Stimulated activated CD4-positive, alpha-beta T cell treated with anti-CD3 and anti-CD28 coated beads, TNF-alpha, amount 100 ng/mL, for 48 hours (primary cell): ENCODE results near the gene SFMBT2.
A peak's percentile ranks its signal among the peaks of the same experiment; 100 is the strongest.

Experiments
- DNase-seq, 3 donors: peaks; one replicate each; pipeline ENCODE4 v3.0.0-alpha.2; 2020; ENCODE audit warnings: low read depth in 3 of 3

Gene SFMBT2

GRCh38 chr10:7425691-7426090 is 14.9 kb upstream of the SFMBT2 start:
- DNase-seq = no peak

GRCh38 chr10:7424919-7425318 is 14.1 kb upstream of the SFMBT2 start:
- no peak for DNase-seq

DNA sequence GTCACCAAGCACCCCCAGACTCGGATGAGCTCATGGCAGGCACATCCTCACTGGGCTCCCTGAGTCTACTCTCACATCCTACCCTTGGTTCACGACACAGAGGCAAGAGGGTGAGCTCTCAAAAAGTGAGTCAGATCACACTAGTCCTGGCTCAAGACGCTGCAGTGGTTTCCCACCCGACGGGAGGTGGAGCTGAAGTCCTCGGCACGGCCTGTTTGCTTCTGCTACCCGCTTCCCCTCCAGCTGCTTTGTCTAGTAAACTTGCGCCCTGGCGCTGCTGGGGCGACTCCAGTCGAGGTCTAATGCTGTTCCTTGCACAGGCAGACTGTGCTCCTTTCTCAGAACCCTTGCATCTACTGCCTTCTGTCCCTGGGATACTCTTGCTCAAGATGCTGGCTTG is 13.5 kb upstream of the SFMBT2 start:
- peak in 1 of 3 donors; percentile 5 for DNase-seq

- DNase-seq = no peak
Observed at GRCh38 chr10:7423521-7423920, 12.7 kb upstream of the SFMBT2 start.

- DNase-seq = no peak
Observed at GRCh38 chr10:7421526-7421925, 10.7 kb upstream of the SFMBT2 start.

DNA sequence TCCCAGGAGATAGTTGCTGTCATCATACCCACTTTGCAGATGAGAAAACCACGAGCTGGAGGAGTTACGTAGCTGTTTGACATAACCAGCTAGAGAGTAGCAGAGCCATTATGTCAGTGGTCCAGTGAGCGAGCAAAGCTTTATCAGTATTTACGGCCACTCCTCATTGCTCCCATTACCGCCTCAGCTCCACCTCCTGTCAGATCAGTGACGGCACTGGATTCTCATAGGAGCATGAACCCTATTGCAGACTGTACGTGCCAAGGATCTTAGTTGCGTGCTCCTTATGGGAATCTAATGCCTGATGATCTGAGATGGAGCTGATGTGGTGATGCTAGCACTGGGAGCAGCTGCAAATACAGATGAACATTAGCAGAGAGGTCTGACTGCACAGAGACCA is 9.2 kb upstream of the SFMBT2 start:
- no peak for DNase-seq

DNA sequence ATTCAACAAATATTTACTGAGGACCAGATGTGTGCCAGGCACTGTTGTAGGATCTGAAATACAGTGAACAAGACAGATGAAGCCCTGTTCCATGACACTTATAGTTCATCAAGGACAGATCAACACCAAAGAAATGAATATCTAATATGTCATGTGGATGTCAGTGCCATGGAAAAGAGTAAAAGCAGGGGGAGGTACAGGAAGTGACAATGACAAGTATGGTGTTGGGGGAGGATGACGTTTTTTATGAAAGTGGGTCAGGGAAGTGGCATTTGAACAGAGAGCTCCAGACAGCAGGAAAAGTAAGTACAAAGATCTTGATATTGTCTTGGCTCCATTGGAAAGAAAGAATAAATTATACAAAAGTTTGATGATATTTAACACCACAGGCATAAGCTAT is 7.0 kb upstream of the SFMBT2 start:
- no peak for DNase-seq

DNA sequence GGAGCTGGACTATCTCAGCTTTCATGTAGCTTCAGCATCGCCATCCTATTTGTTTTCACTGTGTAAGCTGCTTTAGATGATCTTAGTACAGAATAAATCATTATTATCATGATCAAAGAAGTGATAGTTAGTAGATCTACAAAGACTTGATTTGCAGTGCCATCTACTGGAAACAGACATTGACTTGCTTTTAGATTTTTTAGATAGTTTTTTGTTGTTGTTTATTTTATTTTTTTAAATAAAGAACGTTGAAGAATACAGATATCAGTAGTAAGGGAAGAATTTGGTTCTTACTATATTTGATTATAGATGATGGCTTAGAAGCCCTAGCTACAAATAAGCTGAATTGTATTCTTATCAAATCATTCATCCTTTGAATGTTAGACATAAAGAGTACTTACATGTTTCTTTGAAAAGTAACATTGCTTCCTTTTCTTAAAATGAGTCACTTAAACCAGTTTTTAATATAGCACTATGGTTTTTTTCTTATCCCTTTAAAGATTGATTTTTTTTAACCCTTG is 6.3 kb upstream of the SFMBT2 start:
- DNase-seq = no peak

GRCh38 chr10:7414766-7415165 is 3.9 kb upstream of the SFMBT2 start:
- DNase-seq = no peak

DNA sequence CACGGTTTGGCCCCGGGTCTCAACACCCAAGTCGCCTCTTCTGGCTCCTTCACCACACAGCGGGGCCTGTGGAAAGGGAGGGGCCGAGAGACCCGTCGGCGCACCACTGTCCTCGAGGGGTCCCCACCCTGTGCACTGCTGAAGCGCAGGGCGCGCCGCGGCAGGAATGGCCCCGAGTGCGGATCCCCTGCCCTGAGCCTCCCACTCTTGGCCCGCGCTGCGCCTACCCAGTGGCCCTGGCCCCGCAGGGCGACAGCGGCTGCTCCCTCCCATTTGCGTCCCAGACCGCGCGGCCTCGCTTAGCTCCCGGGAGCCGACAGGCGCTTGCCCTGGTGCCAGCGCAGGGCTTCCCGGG is 2.1 kb upstream of the SFMBT2 start:
- no peak for DNase-seq

GRCh38 chr10:7412237-7412927 is 1.5 kb upstream of the SFMBT2 start:
- DNase-seq = peak in 1 of 3 donors; percentile 37

GRCh38 chr10:7411671-7412128 is 866 bp upstream of the SFMBT2 start:
- peak in 1 of 3 donors; percentile 20 for DNase-seq

GRCh38 chr10:7410301-7410861 is 453 bp downstream of the SFMBT2 start:
- peak in 1 of 3 donors; percentile 49 for DNase-seq

GRCh38 chr10:7409732-7410168 is 1.1 kb downstream of the SFMBT2 start:
- no peak for DNase-seq

DNA sequence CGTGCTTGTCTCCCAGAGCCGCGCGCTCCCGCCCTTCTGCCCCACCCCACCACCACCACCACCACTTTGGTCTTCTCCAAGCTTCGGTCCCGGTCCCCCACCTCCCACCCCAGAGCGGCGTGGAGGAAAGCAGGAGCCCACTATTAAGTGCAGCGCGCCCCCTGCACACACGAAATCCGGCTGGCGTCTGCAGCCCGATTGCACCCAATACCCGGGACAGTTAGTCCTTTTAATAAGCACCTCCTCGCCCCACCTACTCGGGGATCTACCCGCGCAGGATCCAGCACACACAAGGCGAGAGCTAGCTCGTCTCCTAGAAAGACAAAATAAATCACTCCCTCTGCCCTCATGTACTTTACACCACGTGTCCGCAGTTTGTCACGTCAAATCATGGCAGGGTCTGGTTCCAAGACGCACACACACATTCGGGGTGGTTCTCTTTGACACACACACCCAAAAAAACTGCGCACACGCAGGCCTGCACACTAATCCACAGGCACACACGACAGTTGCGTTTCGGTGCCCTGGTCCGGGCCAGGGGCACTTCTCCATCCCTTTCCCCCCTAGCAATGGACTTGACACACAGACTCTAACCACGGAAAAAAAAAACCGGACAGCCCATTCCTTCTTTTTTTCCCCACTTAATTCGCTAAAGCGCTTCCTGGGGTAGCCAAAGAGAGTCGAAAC is 1.6 kb downstream of the SFMBT2 start:
- peak in 2 of 3 donors; percentile 56 for DNase-seq

DNA sequence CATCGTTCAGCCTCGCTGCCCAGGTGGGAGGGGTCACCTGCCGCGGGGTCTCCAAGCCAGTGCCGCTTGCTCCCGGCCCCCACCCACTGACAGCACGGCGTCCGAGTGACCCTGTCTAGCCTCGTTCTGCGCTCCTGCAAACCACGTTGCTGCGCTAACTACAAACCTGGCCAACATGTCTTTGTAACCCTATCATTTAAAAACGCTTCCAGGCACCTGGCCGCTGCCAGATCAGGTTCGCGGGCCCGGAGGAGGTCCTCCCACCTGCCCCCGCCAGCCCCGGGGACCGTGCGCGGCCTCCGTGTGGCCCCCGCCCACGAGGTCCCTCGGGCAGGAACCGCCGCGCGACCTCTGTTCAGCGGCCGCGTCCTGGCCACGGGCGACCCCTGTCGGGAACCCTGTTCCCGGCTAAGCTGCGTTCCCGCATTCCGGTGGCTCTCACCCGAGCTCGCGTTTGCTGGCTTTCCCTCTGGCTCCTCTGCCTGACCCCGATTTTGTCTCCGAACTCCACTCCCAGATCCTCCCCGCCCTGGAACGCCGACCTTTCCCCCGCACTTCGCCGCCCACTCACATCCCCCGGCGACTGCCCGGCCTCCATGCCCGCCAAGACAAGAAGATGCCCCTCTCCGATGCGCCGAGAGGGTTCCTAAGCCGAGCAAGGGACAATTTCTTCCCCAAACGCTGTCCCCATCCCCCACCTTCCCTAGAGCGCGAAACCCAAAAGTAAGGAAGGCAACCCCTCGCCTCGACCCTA is 2.4 kb downstream of the SFMBT2 start:
- peak in 1 of 3 donors; percentile 46 for DNase-seq

- DNase-seq = no peak
Observed at GRCh38 chr10:7407368-7408290, 3.2 kb downstream of the SFMBT2 start.

GRCh38 chr10:7406712-7407333 is 4.0 kb downstream of the SFMBT2 start:
- no peak for DNase-seq

DNA sequence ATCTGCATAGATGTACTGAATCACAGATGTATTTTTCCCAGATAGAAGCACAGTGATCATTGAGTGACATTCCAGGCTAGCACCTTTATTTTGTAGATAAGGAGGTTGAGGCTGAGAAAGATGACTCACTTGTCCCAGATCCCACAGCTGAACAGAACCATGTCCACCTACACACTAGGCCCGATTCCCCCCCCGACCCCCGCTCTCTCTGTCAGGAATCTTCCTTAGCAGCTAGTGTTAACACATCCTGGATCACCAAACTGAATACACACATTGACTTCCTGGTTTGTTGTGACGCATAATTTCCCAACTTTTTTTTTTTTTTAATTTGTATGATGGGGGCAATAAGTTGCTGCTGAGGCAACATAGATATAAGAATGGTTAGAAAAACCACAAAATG is 5.2 kb downstream of the SFMBT2 start:
- no peak for DNase-seq

DNA sequence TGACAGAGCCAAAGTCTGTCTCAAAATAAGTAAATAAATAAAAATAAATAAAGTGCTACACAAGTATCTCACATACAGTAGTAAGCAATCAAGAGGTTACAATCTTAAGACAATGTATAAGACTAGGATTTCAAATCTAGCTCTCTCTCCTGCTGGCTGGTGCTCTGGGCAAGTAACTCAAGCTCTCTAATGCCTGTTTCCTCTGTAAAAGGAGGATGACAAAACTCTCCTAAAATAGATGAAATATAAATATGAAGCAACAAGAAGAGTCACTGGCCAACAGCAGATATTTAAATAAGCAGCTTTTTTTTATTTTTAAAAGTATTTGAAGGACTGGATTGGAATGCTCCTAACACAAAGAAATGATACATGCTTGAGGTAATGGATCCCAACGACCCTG is 7.2 kb downstream of the SFMBT2 start:
- DNase-seq = no peak

DNA sequence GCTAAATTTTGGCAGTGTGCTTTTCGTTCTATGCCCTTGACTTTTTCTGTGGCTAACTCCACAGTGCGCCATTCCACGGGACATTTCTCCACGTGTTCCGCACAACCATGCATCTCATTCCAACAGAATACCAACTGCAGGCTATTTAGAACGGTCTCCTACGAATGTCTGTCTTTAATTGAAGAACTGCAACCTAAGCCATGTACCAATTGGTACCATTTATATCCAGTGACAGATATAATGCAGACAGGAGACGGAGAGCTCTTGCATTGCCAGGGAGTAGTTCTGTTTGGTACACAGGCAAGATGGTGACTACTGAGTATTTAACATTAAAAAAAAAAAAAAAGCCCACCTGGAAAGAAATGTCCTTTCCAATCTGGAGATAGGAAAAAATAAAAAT is 9.1 kb downstream of the SFMBT2 start:
- DNase-seq = no peak
